ACC112 (cell line): ENCODE measurements around the gene SGF29.

Experiments used
- H2AFZ ChIP-seq: fragments of 200-600 bp; sonication (generic); one replicate; pipeline ENCODE4 v1.6.0; 2017; ENCODE audit warnings: antibody characterized with exemption, low read length; ENCODE audit not compliant: unreplicated experiment
- H3K27ac ChIP-seq: fragments of 200-600 bp; sonication (generic); 2 replicates; pipeline ENCODE4 v1.5.1; 2014; ENCODE audit warnings: low read depth, mild to moderate bottlenecking, antibody characterized with exemption, low read length, moderate library complexity
- H3K27me3 ChIP-seq: fragments of 200-600 bp; sonication (generic); 2 replicates; pipeline ENCODE4 v1.6.1; 2014; ENCODE audit warnings: mild to moderate bottlenecking, antibody characterized with exemption, low read length, moderate library complexity, mixed read lengths; ENCODE audit not compliant: insufficient read depth
- H3K36me3 ChIP-seq: fragments of 200-600 bp; sonication (generic); 2 replicates; pipeline ENCODE4 v1.6.1; 2016; ENCODE audit warnings: mild to moderate bottlenecking, antibody characterized with exemption, low read length, moderate library complexity, mixed read lengths; ENCODE audit not compliant: insufficient read depth
- H3K4me1 ChIP-seq: fragments of 200-600 bp; sonication (generic); one replicate; pipeline ENCODE4 v1.6.1; 2016; ENCODE audit warnings: low read length, mixed read lengths; ENCODE audit not compliant: insufficient read depth, unreplicated experiment, control insufficient read depth
- H3K4me3 ChIP-seq: fragments of 200-600 bp; sonication (generic); 2 replicates; pipeline ENCODE4 v1.5.1; 2014; ENCODE audit warnings: mild to moderate bottlenecking, low read depth, low read length
- H3K79me2 ChIP-seq: fragments of 200-600 bp; sonication (generic); one replicate; pipeline ENCODE4 v1.6.0; 2016; ENCODE audit warnings: low read length; ENCODE audit not compliant: control insufficient read depth, unreplicated experiment, insufficient read depth

SGF29 gene

GRCh38 chr16:28567292-28567691 lies 13.6 kb downstream of the SGF29 start:
- no peaks in the 10 kb centered on the region for H3K4me1 ChIP-seq
- H3K27ac ChIP-seq: no peak overlapping the region
- peaks cover 12% of the 10 kb centered on the region for H3K79me2 ChIP-seq
- peaks cover 6% of the 10 kb centered on the region; the same call in 1 of the 2 replicates for H3K36me3 ChIP-seq
- H3K27me3 ChIP-seq: no peaks in the 10 kb centered on the region
- H3K4me3 ChIP-seq: no peak overlapping the region
- no peak overlapping the region for H2AFZ ChIP-seq

DNA sequence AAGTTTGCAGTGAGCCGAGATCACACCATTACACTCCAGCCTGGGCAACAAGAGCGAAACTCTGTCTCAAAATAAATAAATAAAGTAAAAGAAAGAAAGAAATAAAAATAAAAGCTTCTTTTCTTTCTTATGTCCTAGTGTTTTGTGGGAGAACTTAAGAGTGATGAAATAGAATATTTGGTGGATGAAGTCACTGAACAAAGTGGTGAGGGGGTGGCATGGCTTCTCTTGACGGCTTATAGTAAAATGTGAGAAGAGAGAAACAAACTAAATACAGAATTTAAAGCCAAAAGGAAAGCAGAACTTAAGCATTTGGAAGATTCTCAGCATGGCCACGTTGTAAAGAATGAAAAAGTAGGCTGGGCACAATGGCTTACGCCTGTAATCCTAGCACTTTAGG lies 15.3 kb downstream of the SGF29 start:
- peaks cover 6% of the 10 kb centered on the region; the same call in 1 of the 2 replicates for H3K36me3 ChIP-seq
- no peaks in the 10 kb centered on the region for H3K4me1 ChIP-seq
- H3K4me3 ChIP-seq: no peak overlapping the region
- H2AFZ ChIP-seq: no peak overlapping the region
- H3K27me3 ChIP-seq: no peaks in the 10 kb centered on the region
- no peak overlapping the region for H3K27ac ChIP-seq
- H3K79me2 ChIP-seq: peaks cover 8% of the 10 kb centered on the region

GRCh38 chr16:28569968-28570752 lies 16.4 kb downstream of the SGF29 start:
- peaks cover 6% of the 10 kb centered on the region; the same call in 1 of the 2 replicates for H3K36me3 ChIP-seq
- peaks cover 8% of the 10 kb centered on the region for H3K79me2 ChIP-seq
- H3K27ac ChIP-seq: no peak overlapping the region
- H2AFZ ChIP-seq: no peak overlapping the region
- no peaks in the 10 kb centered on the region for H3K4me1 ChIP-seq
- H3K4me3 ChIP-seq: no peak overlapping the region
- no peaks in the 10 kb centered on the region for H3K27me3 ChIP-seq

GRCh38 chr16:28572696-28573510 lies 19.2 kb downstream of the SGF29 start:
- Histone ChIP-seq H3K4me1 (no peaks in the 10 kb centered on the region), H3K4me3 (no peak overlapping the region), H3K27ac (no peak overlapping the region), H2AFZ (no peak overlapping the region), H3K79me2 (peaks cover 3% of the 10 kb centered on the region), H3K27me3 (no peaks in the 10 kb centered on the region), H3K36me3 (no peaks in the 10 kb centered on the region)

DNA sequence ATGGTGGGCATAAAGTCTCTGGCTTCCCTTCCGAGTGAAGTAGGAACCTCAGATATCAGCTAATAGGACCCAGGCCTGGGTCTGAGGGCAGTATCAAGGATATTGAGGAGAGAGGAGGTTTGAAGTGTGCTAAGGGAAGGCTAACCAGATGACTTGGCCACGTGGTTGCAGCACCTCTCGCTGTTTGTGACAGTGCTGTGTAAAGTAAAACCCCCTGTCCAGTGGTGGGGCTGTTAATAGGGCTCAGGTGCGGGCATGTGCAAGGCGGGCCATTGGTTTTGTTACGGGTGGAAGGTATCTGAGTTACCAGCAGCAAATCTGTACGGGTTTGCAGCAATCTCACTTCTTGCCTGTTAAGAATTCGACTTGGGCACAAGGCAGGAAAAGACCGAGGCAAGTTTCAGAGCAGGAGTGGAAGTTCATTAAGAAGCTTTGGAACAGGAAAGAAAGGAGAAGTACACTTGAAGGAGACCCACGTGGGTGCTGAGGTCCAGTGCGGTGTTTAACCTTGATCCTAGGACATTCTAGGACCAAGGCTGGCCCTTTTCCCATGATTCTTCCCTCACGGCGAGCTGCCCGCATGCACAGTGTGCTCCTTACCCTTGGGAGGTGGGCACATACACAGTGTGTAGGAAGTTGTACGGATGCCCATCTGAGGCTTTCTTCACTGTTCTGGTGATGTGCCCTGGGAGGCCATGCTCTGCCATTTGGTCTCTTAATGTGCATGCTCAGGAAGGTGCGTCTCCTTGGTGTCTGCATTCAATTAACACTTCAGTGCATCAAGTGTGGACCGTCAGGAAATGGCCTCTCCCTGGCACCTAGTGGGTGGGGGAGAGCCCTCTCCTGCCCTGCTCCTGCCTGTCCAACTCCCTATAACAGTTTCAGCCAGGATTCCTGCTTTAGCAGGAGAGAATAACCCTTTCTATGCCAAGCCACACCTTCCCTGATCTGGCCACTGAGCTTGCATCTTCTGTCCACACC lies 20.3 kb downstream of the SGF29 start:
- Histone ChIP-seq H3K79me2 (no peaks in the 10 kb centered on the region), H2AFZ (no peak overlapping the region), H3K4me3 (no peak overlapping the region), H3K36me3 (no peaks in the 10 kb centered on the region), H3K27ac (no peak overlapping the region), H3K27me3 (no peaks in the 10 kb centered on the region), H3K4me1 (no peaks in the 10 kb centered on the region)

DNA sequence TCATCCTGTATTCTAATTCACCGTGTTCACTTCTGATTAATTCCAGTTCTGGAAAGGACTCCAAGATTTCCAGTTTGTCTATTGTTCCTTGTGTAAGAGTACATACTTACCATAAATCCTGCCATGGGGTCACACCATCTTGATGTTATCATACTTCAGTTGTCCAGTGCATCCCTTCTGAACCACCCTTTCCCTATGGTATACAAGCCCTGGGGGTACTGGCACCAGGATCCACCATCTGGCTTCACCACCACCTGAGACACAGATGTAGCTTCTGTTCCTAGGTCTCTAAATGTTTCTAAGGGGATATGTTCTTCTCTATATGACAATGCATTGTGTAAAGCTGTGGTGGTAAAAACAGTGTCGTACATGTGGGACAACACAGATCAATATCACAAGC lies 21.2 kb downstream of the SGF29 start:
- H3K79me2 ChIP-seq: no peaks in the 10 kb centered on the region
- H3K4me3 ChIP-seq: no peak overlapping the region
- H2AFZ ChIP-seq: no peak overlapping the region
- H3K27me3 ChIP-seq: no peaks in the 10 kb centered on the region
- H3K27ac ChIP-seq: no peak overlapping the region
- H3K36me3 ChIP-seq: no peaks in the 10 kb centered on the region
- no peaks in the 10 kb centered on the region for H3K4me1 ChIP-seq

DNA sequence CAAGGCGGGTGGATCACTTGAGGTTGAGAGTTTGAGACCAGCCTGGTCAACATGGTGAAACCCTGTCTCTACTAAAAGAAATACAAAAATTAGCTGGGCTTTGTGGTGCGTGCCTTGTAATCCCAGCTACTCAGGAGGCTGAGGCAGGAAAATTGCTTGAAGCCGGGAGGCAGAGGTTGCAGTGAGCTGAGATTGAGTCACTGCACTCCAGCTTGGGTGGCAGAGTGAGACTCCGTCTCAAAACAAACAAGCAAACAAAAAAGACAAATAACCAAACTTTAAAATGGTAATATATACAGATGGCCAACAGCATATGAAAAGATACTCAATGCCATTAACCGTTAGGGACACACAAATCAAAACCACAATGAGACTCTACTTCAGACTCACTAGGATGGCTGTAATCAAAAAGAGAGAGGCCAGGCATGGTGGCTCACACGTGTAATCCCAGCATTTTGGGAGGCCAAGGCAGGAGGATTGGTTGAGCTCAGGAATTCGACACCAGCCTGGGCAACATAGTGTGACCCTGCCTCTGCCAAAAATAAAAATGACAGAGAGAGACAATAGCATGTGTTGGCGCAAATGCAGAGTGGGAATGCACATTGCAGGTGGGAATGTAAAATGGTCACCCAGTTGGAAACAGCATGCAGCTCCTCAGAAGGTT lies 21.9 kb downstream of the SGF29 start:
- Histone ChIP-seq H3K27ac (no peak overlapping the region), H3K36me3 (no peaks in the 10 kb centered on the region), H3K4me3 (no peak overlapping the region), H3K79me2 (no peaks in the 10 kb centered on the region), H3K27me3 (no peaks in the 10 kb centered on the region), H2AFZ (no peak overlapping the region), H3K4me1 (no peaks in the 10 kb centered on the region)

DNA sequence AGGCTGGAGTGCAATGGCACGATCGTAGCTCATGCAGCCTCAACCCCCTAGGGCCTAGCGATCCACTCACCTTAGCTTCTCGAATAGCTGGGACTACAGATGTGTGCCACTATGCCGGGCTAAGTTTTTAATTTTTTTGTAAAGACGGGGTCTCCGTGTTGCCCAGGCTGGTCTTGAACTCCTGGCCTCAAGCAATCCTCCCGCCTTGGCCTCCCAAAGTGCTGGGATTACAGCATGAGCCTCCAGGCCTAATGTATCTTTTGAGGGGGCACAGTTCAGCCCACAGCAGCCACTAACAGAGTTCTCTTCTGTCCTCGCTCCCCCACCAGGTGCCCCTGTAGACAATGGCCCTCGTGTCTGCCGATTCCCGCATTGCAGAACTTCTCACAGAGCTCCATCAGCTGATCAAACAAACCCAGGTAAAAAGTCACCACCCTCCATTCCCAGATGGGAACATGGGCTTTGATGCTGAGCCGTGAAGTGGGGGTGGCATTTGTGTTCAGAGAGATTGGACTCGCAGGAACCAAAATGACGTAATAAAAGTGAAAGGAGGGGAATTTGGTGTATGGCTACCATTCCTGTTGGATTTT lies 27.1 kb downstream of the SGF29 start:
- H3K27me3 ChIP-seq: no peaks in the 10 kb centered on the region
- no peaks in the 10 kb centered on the region for H3K79me2 ChIP-seq
- H3K4me3 ChIP-seq: no peak overlapping the region
- H2AFZ ChIP-seq: no peak overlapping the region
- no peaks in the 10 kb centered on the region for H3K4me1 ChIP-seq
- H3K27ac ChIP-seq: no peak overlapping the region
- no peaks in the 10 kb centered on the region for H3K36me3 ChIP-seq

DNA sequence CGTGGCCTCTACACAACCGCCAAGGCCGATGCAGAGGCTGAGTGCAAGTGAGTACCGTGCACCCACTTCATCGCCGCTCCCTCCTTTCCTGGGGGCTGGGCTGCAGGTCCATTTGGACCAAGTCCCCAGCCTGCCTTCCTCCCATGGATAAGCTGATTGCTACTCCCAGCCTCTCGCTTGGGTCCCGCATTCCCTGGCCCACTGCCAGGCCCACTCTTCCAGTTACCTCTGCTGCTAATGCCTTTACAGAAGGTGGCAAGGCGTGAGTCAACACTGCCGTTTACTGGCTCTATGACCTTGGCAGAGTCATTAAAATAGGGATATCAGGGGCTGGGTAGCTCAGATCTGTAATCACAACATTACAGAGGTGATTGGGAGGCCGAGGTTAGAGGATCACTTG lies 32.0 kb downstream of the SGF29 start:
- Histone ChIP-seq H2AFZ (no peak overlapping the region), H3K27ac (no peak overlapping the region), H3K27me3 (no peaks in the 10 kb centered on the region), H3K36me3 (no peaks in the 10 kb centered on the region), H3K4me3 (no peak overlapping the region), H3K4me1 (no peaks in the 10 kb centered on the region), H3K79me2 (no peaks in the 10 kb centered on the region)
